ENCODE data around the gene LAMA5. TPM values are rescaled to one million over a fixed set of nuclear protein-coding genes. Genes with fewer than 3 reads are reported as not detected.

LAMA5 gene
- total RNA-seq, 1 donor from 2014 or later = 35.0 TPM

DNA sequence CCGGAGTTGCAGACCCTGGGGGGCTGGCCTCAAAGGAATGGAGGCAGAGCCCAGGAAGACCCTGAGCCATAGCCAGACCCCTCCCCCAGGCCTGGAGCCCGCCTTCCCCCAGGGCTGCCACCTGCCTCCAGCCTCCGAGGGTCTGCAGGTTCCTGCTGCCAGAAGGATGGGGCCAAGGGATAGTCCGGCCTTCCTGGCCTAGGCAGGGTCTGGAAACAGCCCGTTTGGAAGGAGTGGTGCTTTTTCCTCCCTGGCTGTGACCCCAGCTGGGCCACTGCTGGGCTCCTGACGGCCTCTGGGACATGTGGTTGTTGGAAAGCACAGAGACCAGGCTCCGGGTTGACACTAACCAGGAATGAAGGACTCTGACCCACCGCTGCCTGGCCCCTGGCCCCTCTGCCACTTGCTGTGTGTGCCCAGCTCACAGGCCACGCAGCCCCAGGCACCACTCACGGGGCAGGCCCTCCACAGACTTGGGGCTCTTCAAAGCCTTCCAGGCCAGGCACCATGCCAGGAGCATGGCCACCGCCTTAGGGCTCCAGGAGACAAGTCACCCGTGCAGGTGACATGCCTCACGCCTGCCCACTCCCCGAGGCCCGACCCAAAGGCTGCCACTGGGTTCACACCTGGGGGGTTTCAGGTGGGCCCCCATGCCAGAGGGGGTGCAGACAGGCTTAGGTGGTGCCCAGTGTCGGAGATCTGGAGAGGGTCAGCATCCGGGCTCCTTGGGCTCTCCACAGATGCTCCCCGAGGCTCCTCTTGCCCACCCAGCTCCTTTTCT lies 3.9 kb upstream of the LAMA5 start:
- H3K27ac Mint-ChIP-seq (ENCODE audit: unreplicated experiment) = no peak overlapping the region
- H3K9me3 Mint-ChIP-seq = no peaks in the 10 kb centered on the region
- peaks cover 11% of the 10 kb centered on the region for H3K4me1 Mint-ChIP-seq
- no peaks in the 10 kb centered on the region for H3K36me3 Mint-ChIP-seq (ENCODE audit: low read depth)
- peaks cover 10% of the 10 kb centered on the region for H3K27me3 Mint-ChIP-seq (ENCODE audit: low read depth)
- DNase-seq (ENCODE audit: low read depth, low spot score) = no peak
- no peak overlapping the region for H3K4me3 Mint-ChIP-seq
- no peak for TF ChIP-seq CTCF (conservative IDR thresholded peaks at IDR 0.05)

DNA sequence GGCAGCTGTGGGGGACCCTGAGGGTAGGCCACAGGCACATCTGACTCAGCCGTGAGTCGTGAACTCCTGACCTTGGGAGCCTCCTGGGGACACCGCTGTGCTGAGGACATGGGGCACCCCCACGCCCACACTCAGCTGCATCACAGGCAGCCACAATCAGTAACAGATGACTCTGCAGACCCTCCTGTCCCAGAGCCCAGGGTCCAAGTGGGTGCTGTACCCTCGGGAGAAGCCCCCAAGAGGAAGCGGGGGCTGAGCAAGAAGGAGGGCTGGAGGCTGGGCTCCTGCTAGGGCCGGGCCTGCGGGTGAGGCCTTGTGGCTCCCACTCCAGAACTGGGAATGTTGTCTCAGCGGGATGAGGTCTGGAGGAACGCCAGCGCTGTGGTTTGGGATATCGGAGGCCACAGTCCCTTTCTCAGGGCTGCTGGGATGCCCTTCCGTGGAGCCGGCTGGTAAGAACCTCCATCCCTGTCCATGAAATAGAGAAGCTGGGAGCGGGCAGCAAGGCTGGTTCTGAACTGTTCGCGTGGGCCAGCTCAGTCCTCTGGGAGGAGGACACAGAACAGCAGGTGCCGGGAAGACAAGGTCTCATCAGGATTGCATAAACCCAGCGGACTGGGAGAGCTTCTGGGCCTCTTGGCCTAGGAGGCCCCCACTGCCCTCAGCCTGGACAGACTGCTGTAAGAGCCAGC lies 3.1 kb upstream of the LAMA5 start:
- H3K36me3 Mint-ChIP-seq (ENCODE audit: low read depth) = no peaks in the 10 kb centered on the region

GRCh38 chr20:62369815-62370114 lies 2.7 kb upstream of the LAMA5 start:
- no peak for DNase-seq (ENCODE audit: low read depth, low spot score)

More for the DNA sequence above, 3.1 kb upstream of the LAMA5 start:
- TF ChIP-seq CTCF (conservative IDR thresholded peaks at IDR 0.05) = no peak
- Mint-ChIP-seq H3K4me3 (peak overlapping the region; percentile 46), H3K4me1 (peaks cover 11% of the 10 kb centered on the region), H3K27me3 (ENCODE audit: low read depth) (peaks cover 10% of the 10 kb centered on the region), H3K9me3 (no peaks in the 10 kb centered on the region), H3K27ac (ENCODE audit: unreplicated experiment) (peak overlapping the region; percentile 6)
- no peak for DNase-seq (ENCODE audit: low read depth, low spot score)

DNA sequence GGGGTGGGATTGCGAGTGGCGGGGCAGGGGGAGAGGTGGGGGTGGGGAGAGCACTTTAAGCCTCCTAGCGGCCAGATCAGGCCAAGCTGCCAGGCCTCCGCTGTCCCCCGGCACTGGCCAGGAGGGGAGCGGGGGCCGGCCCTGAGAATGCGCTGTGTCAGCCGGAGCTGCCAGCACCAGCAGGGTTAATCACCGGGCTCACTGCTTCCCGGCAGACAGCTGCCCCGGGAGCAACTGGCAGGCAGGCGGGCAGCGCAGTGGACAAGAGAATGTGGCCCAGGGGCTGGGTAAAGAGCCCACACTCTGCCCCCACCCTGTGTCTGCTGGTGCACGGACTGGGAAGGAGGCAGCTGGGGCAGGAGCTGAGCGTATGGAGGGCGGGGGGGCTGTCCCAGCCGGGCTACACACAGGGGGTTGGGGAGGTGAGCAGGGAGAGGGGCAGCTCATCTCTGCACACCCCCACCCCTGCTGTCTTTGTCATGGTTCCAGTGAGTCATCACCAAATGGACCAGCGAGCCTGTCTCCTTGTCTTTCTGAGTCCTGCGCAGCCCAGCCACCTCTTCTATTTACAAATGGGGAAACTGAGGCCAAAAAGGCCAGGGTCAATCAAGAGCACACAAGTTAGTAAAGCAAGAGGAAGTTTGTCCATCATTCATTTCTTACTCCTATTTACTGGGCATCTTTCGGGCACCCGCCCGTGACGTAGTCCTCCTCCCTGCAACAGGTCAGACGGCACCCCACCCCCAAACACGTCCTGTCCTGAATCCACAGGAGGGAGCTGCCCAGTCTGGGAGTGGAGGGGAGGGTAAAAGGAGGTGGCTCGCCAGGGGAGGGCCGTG lies 2.1 kb upstream of the LAMA5 start:
- peak; percentile 71 for TF ChIP-seq CTCF (conservative IDR thresholded peaks at IDR 0.05)
- Mint-ChIP-seq H3K4me1 (peaks cover 11% of the 10 kb centered on the region), H3K27me3 (ENCODE audit: low read depth) (peaks cover 13% of the 10 kb centered on the region), H3K4me3 (peak overlapping the region; percentile 74), H3K36me3 (ENCODE audit: low read depth) (no peaks in the 10 kb centered on the region), H3K9me3 (no peaks in the 10 kb centered on the region), H3K27ac (ENCODE audit: unreplicated experiment) (peak overlapping the region; percentile 27)
- peak; percentile 58 for DNase-seq (ENCODE audit: low read depth, low spot score)

More at GRCh38 chr20:62369815-62370114, 2.7 kb upstream of the LAMA5 start:
- no peak for TF ChIP-seq CTCF (conservative IDR thresholded peaks at IDR 0.05)
- Mint-ChIP-seq H3K27ac (ENCODE audit: unreplicated experiment) (no peak overlapping the region), H3K9me3 (no peaks in the 10 kb centered on the region), H3K27me3 (ENCODE audit: low read depth) (peaks cover 13% of the 10 kb centered on the region), H3K4me1 (peaks cover 11% of the 10 kb centered on the region), H3K4me3 (no peak overlapping the region), H3K36me3 (ENCODE audit: low read depth) (no peaks in the 10 kb centered on the region)

DNA sequence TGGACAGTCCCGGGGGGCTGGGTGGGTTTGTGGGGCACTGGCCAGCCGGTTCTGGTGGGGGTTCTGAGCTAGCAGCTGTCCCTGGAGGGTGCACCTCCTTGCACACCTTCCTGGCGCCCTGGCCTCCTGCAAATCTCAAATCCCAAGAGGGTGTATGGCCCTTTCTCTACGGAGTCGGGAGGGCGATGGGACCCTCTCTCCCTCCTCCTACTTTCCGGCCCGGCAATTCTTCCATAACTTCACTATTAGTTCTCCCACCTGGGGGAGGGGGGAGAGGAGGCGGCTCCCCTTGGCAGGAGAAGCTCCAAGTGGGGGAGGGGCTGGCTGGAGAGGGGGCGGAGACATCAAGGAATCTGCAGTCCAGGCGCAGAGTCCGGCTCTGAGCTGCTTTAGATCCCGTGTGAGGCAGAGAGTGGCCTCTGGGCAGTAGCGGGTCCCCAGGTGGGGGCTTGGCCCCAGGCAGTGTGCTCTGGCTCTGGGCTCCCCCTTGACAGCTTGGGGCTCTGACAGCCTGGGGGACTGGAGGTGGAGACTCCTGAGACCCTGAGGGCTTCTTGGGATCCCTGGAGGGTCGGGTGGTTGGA lies 1.4 kb upstream of the LAMA5 start:
- peak overlapping the region; percentile 76 for H3K4me3 Mint-ChIP-seq
- H3K9me3 Mint-ChIP-seq = no peaks in the 10 kb centered on the region
- no peaks in the 10 kb centered on the region for H3K36me3 Mint-ChIP-seq (ENCODE audit: low read depth)
- peaks cover 13% of the 10 kb centered on the region for H3K27me3 Mint-ChIP-seq (ENCODE audit: low read depth)
- no peak for TF ChIP-seq CTCF (conservative IDR thresholded peaks at IDR 0.05)
- H3K27ac Mint-ChIP-seq (ENCODE audit: unreplicated experiment) = no peak overlapping the region
- peak; percentile 45 for DNase-seq (ENCODE audit: low read depth, low spot score)
- peaks cover 11% of the 10 kb centered on the region for H3K4me1 Mint-ChIP-seq
